Neural progenitor cell (in vitro differentiated cells): ENCODE results near the gene EPHB4.
A peak's percentile ranks its signal among the peaks of the same experiment; 100 is the strongest.

ENCODE experiments used
- CTCF ChIP-seq: fragments of 200-600 bp; sonication (generic); IDR thresholded peaks from 2 replicates; pipeline ENCODE4 v1.5.1; 2017; ENCODE audit warnings: antibody characterized with exemption, mild to moderate bottlenecking
- EZH2phosphoT487 ChIP-seq: fragments of 200-600 bp; sonication (generic); IDR thresholded peaks from 2 replicates; pipeline ENCODE4 v1.6.1; 2017; ENCODE audit warnings: antibody characterized with exemption

GRCh38 chr7:100827330-100828226, at the start of gene EPHB4:
- TF ChIP-seq EZH2phosphoT487 (no peak), CTCF (peak; percentile 70)
